Glomerular visceral epithelial cell (primary cell): Measurements from ENCODE around the gene RAB20.
"Not testable (repeated sequence)": the region's sequence is repeated elsewhere in the genome, so short reads cannot be mapped to it uniquely, and the experiment has no call there.

ENCODE experiments used
- DNase-seq: peaks from one replicate; pipeline ENCODE4 v3.0.0-alpha.2; 2016; ENCODE audit errors: extremely low spot score

RAB20 gene

DNA sequence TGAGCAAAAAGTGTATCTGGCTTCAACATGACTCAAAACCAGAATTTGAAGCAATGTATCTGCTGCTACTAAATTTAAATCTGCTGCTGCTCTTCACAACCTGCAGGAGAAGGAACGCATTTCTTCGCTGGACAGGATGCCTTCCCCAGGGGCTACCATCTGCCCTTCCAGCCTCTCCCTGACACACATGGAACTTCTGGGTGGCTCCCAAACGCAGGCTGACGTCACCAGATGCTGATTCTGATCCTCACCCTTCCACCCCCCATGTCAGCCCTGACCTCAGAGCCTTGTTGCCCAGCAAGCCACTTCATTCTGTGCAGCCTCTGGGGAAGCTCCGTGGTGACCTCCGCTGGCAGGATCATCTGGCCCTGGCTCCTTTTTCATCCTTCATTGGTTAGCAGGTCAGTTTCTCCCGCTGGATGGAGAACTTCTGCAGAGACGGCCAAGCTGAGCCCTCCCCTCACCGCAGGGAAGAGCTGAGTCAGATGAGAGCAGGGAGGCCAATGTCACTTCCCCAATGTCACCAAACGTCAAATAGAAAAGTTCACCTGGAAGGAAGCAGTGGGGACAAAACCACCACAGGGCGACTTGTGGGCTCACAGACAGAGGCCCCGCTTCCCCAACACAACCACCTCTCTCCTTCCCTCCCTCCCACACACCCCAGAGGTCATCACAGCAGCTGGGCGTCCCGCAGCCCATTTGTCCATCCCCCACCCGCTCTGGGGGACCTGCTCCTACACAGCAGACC is 14.0 kb upstream of the RAB20 start:
- peak; percentile 21 for DNase-seq

DNA sequence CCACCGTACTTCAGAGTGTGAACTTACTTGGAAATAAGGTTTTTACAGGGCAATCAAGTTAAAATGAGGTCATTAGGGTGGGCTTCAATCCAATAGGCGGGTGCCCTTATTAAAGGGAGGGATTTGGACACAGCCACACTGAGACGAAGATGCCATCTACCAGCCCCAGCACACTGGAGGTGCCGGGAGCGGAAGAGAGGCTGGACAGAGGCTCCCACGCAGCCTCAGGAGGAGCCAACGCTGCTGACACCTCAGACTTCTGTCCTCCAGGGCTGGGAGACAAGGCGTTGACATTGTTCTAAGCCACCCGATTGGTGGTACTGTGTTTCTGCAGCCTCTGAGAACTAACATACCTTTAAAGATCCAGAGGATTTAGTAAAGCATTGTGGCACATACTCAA is 12.6 kb upstream of the RAB20 start:
- DNase-seq, result no peak

DNA sequence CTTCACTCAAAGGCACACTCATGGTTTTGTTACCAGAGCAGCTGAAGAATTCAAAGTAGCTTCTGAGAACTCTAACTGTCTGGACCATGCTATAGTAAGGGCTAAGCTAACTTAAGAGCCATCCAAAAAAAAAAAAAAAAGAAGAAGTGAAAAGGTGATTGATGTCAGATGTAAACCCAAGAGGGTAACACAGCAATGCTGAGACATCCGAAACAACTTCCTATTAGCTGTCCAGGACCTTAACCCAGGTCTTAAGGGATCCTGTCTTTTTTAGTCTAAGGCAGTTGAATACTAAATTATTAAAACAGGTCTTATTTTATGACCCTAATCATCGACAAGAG is 11.2 kb upstream of the RAB20 start:
- DNase-seq, result no peak

DNA sequence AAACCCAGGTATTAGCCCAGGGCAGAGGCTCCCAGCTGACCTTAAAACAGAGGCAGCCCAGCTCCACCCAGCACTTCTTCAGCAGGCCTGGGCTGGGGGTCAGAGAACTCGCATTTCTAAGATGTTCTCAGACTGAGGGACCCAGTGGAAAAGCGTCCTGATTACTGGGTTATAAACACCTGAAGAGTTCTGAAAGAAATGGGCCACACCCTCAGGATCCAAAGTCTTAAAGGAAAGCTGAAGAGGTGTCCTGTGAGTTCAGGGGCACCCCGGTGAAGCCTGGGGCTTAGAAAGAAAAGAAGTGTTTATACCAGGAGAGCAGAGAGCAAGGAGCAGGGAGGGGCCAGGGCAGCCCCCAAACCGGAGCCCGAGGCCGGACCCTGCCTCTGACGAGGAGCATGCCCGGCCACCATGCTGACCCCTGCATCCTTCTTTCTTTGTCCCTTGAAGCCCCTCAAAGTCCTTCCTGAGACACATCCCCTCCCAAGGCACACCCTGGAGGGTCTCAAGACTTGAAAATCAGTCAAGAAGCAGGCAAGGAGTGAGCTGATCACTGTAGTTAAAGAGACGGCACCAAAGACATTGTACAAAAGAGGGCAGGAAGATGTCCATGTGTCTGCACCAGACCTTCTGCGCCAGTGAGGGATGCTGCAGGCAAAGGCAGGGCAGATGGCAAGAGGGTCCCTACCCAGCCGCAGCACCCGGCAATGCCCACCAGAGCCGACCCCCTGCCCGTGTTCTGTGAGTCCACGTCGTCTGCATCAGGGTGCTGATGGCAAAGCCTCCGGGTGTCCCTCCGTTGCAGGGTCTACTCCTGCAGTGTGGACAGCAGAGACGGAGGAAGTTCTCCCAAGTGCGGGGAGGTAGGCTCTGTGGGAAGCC is 10.6 kb upstream of the RAB20 start:
- DNase-seq, result no peak

DNA sequence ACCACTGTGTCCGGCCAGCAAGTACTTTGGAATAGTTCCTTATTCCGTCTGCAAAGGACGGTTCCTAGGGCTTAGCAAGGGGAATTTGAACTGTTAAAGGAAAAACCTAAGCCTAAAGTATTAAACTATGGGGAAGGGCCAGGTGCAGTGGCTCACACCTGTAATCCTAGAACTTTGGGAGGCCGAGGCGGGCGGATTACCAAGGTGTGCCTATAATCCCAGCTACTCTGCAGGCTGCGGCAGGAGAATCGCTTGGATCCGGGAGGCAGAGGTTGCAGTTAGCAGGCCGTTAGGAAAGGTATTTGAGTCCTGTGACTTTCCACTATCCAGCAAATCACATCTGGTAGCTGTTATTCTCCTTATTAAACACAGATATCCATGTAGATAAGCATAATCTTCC is 9.4 kb upstream of the RAB20 start:
- DNase-seq, result no peak

DNA sequence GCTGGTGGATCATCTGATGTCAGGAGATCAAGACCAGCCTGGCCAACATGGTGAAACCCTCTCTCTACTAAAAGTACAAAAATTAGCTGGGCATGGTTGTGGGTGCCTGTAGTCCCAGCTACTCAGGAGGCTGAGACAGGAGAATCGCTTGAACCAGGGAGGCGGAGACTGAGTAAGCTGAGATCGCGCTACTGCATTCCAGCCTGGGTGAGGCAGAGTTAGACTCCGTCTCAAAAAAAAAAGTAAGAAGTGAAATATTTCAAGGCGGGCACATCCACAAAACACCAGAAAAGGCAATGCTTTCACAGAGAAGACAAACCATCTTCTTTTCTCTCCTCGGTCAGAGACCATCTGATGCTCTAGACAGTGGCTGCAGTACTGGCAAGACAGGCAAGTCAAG is 8.4 kb upstream of the RAB20 start:
- not testable (repeated sequence) for DNase-seq

DNA sequence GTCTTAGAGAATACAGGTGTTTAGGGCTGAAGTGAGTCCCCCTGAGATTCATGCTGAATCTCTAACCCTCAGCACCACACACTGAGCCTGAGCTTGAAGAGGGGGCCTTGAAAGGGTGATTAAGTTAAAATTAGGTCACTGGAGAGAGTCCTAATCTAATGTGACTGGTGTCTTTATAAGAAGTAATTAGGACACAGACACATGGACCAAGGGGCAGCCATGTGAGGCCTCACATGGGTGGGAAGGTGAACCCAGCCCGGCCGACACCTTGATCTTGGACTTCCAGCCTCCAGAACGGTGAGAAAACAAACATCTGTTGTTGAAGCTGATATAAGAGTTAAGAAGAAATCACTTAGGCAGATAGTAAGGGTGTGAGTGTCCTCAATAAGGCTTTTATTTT is 7.1 kb upstream of the RAB20 start:
- no peak for DNase-seq

DNA sequence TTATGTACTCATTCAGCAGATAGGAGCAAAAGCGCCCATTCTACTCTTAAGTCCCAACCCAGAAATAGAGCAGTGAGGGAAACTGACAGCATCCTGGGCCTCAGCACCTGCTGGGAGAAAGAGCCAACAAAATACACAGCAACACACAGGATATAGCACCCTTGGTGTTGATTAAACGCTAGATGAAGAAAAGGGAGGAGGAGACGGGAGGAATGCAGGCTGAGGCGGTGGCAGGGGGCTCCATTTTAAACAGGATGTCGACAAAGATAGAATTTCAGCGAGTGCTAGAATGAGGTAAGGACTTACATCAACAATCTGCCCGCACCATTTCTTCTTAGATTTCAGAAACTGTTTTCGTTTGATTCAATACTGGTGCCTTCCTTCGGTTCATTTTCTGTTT is 4.6 kb upstream of the RAB20 start:
- no peak for DNase-seq

DNA sequence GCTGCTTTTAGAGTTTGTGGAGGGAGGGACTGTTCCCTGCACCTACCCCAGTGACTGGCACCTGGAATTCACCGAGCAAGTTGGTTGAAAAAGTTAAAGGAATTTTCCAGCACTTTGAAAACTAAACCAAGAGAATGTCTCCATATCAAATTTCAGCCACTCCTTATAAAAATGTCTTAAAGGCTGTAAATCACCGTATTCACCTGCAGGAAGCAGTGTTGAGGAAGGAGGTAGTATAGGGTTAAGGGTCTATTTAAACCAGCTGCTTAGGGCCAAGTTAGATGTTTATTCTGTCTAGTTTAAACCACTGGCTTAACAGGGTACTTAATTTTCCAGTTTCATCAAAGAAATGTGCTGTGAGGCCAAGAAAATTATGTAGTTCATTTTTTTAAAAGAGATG is 3.8 kb upstream of the RAB20 start:
- no peak for DNase-seq

DNA sequence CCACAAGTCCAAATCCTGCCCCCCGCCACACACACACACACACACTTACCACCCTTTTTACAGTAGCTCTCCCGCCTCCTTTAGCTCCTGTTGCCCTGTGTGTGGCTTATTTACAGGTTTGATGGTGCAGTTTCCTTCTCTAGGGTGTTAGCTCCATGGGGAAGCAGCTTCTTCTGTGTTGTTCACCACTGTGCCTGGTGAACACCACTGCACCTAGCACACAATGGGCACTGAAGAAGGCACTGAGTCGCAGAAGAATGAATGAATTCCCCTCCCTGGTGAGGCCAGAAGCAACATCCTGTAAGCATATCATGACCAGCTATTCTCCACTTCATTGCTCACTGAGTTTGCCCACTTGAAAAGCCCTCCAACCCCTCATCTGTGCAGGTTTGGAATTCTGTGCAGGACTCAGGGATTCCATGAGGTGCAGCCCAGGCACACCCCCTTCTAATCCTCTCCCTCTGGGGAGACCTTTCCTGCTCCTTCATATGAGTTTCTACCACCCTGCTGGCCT is 3.0 kb upstream of the RAB20 start:
- no peak for DNase-seq

DNA sequence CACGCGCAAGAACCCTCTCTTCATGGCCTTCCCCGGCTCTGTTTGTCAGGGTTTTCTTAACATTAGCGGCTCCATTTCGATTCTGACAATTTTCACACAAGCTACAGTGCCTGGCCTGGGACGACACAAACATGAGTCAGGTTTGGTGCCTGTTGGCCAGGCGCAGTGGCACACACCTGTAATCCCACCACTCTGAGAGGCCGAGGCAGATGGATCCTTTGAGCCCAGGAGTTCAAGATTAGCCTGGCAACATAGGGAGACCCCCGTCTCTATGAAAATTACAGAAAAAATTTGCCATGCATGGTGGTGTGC is 1.9 kb upstream of the RAB20 start:
- DNase-seq, result no peak

DNA sequence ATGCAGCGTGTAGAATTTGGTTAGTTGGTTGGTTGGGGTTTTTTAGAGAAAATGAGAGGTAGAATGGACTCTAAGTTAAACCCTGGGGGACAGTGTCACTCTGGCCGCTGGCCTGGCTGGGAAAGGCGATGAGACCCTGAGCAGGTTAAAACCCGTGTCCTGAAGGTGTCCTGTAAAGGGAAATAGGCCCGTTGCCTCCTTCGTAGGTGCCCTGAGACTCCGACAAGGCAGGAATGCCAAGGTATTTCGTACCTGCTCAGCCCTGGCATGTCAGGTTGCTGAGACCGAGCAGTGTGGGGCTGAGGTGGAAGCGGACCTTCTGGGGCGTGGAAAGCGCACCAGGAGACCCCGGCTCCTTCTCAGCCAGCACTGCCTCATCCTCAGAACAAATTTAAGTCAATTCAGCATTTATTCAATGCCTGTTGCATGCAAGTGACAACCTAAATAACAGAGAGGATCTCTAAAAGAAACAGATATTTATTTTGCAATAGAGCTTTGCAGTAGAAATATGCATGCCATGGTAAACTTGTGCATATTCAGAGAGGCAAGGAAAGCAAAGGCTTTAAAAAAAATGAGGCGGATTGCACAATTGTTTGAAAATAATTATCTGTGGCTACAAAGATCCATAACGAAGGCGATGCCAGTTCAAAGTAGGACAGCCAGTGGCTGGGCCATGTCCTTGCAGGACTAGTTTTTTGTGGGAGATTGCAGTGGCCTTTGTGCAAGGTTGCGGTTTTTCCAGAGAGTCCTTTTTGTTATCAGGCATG is 1.4 kb upstream of the RAB20 start:
- no peak for DNase-seq

DNA sequence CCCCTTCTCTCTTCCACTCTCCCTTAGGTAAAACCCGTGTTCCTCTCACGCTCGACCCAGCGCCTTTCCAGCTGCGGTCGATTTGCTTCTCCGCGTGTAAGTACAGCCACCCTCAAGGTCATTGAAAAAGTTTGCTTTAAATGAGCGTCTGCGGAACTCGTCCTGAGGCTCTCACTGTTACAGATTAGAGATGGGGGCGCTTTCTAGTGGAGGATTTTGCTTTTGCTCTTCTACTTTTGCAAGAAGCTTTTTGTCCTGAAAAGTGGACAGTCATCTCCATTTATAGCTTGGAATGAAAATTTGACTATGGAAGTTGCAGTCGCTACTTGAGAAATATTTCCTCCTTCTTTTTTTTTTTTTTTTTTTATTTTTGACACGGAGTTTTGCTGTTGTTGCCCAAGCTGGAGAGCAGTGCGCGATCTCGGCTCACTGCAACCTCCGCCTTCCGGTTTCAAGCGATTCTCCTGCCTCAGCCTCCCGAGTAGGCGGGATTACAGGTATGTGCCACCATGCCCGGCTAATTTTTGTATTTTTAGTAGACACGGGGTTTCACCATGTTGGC is 595 bp upstream of the RAB20 start:
- no peak for DNase-seq

DNA sequence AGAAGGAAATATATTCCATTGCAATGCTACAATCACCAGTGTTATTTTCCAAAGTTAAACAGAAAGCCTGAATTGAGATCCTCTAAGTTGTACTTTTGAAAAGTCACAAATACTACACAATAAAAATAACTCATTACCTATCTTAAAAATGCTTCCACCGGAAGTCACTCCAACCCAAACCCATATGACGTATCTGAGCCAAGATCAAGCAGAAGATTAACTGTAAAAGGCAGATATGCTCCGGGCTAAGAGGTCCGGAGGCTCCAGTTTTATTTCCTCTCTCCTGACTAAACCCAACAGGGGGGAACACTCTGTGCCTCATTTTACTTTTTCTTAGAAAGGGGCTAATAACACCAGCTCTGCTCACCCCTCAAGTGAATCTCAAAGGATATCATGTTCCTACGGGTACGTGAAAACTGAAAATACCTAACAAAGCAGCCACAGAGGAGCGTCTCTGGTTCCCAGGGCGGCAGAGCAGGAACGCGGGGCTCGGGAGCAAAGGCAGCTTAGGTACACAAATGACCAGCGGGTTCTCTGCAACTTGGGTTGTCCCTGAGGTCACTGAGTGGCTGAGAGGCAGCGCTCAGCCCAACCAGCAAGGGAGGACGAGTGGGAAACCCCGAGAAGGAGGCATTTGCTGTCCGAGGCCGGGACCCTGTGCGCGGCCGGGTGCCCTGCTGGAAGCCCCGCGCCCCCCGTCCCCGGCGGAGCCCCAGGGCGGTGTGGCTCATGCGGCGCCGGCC is 750 bp downstream of the RAB20 start:
- DNase-seq, result peak; percentile 39

DNA sequence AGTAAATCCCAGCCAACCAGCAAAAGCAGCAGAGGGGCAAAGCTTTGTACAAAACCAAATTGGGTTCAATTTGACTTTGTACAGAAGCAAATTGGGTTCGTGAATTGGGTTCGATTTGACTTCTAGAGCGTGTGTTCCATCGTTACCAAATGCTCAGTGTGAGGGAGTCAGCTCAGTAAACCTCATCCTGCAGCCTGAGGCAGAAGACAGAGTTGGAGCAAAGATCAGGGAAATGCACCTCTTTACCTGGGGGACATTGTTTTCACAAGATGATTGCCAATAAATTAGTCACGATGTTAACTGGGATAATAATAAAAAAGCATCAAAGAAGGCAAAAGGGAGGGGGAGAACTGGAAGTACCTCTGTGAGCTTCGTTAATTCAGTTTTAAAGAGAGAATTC is 1.5 kb downstream of the RAB20 start:
- no peak for DNase-seq

DNA sequence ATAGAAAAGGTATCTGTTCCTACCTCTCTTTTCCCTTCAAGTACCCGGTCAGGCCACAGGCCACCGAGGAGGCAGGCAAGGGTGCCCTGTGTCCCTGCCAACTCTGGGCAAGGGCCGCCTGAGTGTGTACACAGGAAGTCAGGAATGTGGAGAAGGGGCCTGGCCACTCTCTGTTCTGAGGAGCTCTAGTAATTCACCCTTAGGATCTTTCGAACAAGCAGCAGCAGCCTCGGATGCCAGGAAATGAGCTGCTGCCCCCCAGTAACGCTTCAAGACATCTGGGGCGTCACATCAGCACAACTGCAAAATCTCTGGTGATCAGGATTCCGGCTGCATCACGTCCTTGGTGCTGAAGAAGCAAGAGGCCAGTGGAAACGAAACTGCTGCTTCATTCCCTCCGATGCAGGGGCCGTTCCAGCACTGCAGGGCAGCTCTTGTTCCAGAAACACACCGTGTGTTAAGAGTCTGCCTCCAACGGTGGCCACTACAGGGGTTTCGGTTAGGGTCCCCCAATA is 2.0 kb downstream of the RAB20 start:
- DNase-seq, result peak; percentile 24

DNA sequence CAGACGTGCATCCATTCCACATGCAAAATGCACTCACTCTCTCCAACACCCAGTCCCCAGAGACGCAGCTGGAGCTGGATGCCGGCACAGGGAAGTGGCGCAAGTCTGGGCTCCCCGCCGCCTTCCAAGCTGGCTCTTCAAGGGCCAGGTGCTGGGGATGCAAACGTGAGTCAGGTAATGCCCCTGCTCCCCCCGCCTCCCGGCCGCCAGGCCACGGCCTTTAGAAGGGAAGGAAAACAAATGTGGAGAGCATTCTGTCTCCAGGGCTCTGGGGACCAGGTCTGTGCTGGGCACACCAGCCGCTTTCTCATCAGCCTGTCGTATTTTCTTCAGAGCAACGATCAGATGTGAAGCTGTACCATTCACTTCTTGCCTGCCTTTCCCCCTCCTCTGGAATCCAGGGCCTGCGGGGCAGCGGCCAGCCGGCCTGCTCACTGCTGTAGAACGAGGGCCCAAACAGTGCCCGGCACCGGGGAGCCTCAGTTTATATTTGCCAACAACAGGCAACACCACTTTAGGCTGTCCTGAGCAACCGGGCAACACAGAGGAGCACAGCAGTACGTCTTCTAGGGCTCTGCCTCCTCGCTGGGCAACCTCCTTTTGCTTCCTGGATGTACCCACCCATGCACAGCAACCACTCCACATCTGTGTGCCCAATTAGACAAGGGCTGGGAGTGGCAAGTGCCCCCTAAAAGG is 3.8 kb downstream of the RAB20 start:
- DNase-seq, result no peak

DNA sequence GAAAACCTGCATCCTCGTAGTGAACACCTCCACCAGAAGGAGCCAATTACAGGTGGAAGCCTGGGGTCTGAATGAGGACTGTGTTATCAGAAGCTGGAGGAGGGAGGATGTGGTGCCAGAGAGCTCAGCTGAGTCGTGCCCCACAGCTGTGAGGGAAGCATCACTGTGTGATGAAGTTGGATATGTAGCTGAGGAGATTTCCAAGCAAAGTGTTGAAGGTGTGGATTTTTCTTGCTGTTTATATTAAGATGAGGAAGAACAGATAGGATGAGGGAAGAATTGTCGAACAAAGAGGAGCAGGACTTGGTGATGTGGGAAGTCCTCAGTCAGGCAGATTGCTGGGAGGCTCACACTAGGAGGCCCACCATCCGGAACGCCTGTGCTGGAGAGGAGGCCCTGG is 4.4 kb downstream of the RAB20 start:
- no peak for DNase-seq

DNA sequence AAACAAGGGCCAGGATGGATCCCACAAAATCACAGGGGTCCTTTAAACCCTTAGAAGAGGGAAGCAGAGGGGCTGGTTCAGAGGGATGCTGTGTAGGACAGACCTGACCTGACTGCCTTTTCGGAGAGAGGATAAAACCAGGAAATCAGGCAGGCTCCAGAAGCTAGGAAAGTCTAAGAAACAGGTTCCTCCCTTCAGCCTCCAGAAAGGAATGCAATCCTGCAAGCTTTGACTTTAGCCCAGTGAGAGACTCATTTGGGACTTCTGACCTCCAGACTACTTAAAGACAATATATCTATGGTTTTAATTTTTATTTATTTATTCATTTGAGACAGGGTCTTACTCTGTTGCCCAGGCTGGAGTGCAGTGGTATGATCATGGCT is 5.3 kb downstream of the RAB20 start:
- DNase-seq, result no peak

DNA sequence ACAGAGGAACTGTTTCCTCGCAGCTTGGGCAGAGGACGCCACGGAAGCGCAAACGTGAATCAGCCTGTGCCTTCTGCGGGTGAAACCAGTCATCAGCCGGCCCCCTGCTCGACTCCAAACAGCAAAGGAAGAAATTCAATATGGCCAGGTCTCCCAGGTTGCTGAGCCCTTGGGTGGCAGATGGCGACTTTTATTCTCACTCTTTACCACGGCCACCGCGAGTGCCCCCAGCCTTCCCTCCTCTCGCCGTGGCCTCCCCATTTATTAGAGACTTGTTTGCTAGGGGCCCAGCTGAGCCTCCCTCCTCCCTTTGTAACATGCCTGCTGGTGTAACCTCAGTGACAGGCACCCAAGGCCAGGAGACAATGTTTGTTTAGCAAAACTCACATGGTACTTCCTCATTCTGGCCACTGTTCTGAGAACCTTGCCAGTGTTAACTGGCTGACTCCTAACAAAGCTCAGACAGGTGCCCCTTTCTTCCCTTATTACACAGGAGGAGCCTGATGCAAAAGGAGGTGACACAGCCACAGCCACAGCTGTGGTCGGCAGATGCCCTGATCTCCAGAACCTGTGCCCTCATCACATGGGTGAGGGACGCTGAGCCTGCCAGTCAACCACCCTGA is 5.8 kb downstream of the RAB20 start:
- DNase-seq, result no peak
